Adrenal gland (tissue), 12 donors: Measurements from ENCODE around the gene ZNF296. TPM values are rescaled to one million over a fixed set of nuclear protein-coding genes. Genes with fewer than 3 reads are reported as not detected.
"Not testable (repeated sequence)": the region's sequence is repeated elsewhere in the genome, so short reads cannot be mapped to it uniquely, and the experiment has no call there.

Source experiments
- DNase-seq, 7 donors: peaks; one replicate each; pipeline ENCODE4 v3.0.0-alpha.2; 2019 to 2020
- H3K27ac ChIP-seq, 5 donors: fragments of 200-600 bp; sonication (generic) in 4 of 5; 1 replicate in 3 of 5; 2 replicates in 2 of 5; pipeline versions ENCODE4 v1.5.1 to v1.8.0; 2016 to 2020; ENCODE audit warnings: mild to moderate bottlenecking in 1 of 5
- H3K27me3 ChIP-seq: fragments of 200-600 bp; 2 replicates; pipeline ENCODE4 v1.8.0; 2021
- H3K36me3 ChIP-seq, 2 donors: fragments of 200-600 bp; replicated peaks in 1 of 2; 1 replicate in 1 of 2; 2 replicates in 1 of 2; pipeline versions ENCODE4 v1.5.1 to v1.8.0; 2018 to 2022
- H3K4me1 ChIP-seq, 2 donors: fragments of 200-600 bp; replicated peaks in 1 of 2; 1 replicate in 1 of 2; 2 replicates in 1 of 2; pipeline versions ENCODE4 v1.5.1 to v1.8.0; 2018 to 2021
- H3K4me3 ChIP-seq, 4 donors: fragments of 200-600 bp; sonication (generic) in 3 of 4; one replicate each; pipeline ENCODE4 v1.5.1; 2016 to 2018
- H3K9me3 ChIP-seq, 3 donors: fragments of 200-600 bp; sonication (generic) in 1 of 3; replicated peaks in 1 of 3; 1 replicate in 2 of 3; 2 replicates in 1 of 3; pipeline versions ENCODE4 v1.5.1 to v1.8.0; 2016 to 2021
- CTCF ChIP-seq, 6 experiments: fragments of 450-650 bp in 4 of 6; fragments of 200-600 bp in 2 of 6; sonication (generic) in 1 of 6; IDR thresholded peaks; 1 replicate in 5 of 6; 2 replicates in 1 of 6; pipeline versions ENCODE4 v1.5.1 to v1.8.0; 2016 to 2021; ENCODE audit warnings: antibody characterized with exemption in 6 of 6, mild to moderate bottlenecking in 2 of 6, moderate library complexity in 1 of 6
- POLR2A ChIP-seq, 2 donors: fragments of 450-650 bp; IDR thresholded peaks; one replicate each; pipeline ENCODE4 v1.6.1; 2017; ENCODE audit warnings: antibody characterized with exemption in 2 of 2, mild to moderate bottlenecking in 2 of 2, moderate library complexity in 1 of 2
- WGBS, 4 donors: extraction: QIAGEN DNeasy Blood & Tissue Kit in 2 of 4; methylation state at CpG; one replicate each; pipeline versions ENCODE4 v1.1.5 to v1.1.7; 2013 to 2017; 5-methylcytosine and 5-hydroxymethylcytosine counted together
- intact Hi-C, 2 donors: fragments of 100-400 bp; cut with DNase I; formaldehyde crosslinking; loops; one replicate each; pipeline versions ENCODE4 v1.14.1 to v1.15.0; 2022 to 2023
- polyA plus RNA-seq, 3 donors: library from polyadenylated mRNA; stranded (reverse); fragments of 200-250 nt in 2 of 3; fragments of 350-450 nt in 1 of 3; fragmentation: Illumina TruSeq in 1 of 3; extraction: RNeasy Lipid Tissue Mini Kit (QIAGEN cat#74804) in 1 of 3; gene quantifications; one replicate each; pipeline ENCODE4 v1.2.3, GENCODE V29; 2013 to 2014
- total RNA-seq, 9 donors: library from RNA; depleted of rRNA in 4 of 9; stranded (reverse); fragments of >200 nt in 4 of 9; fragments of 120-200 nt in 1 of 9; fragmentation: NEBNext Ultra II Directional in 1 of 9; extraction: Animal tissue kit (Norgen Biotek cat#: 25700) in 1 of 9; gene quantifications; one replicate each; pipeline versions ENCODE4 v1.1.0 to v1.2.4, GENCODE V29; 2013 to 2023
- donor health status: healthy with polysubstance abuse.
- donor health status: Bipolar disorder and iron deficiency.
- donor health status: DM: yes; HTN: yes; CAD: no.
- donor health status: DM: no; HTN: no; CAD: no.
- donor health status: DM: no; HTN: no; CAD: no.
- donor health status: DM: yes; HTN: yes; CAD: no.

Gene ZNF296
- total and polyA plus RNA-seq, 12 donors: 0.06 to 13.2 (median 0.81) TPM; not detected in 2

DNA sequence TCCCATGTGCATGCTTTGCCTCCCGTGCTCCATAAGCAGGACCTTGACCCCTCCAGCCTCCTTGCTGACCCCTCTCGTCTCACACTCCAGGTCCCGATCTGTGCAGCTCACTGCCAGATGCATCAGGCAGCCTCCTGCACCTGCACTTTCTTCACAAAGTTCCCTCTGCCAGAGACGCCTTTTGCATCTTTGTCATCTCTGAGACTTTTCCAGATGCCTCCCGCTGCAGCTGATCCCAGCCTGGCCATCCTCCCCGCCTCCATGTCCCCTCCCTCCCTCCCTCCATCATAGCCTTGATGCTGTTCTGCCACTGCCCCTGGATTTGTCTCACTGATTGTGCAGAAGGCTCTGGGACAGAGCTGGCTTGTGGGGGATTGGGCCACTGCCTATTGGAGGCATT lies 46.6 kb upstream of the ZNF296 start:
- no peaks in the 10 kb centered on the region for H3K36me3 ChIP-seq
- WGBS, 4 donors: 39 to 51% (median 42%) methylated on average over 6 of the region's 6 CpGs
- TF ChIP-seq POLR2A (IDR thresholded peaks at IDR 0.05) (no peak), CTCF (IDR thresholded peaks at IDR 0.05) (no peak)
- H3K4me1 ChIP-seq: peaks cover 17 to 45% of the 10 kb centered on the region in 2 donors
- no peak overlapping the region for H3K4me3 ChIP-seq
- peak overlapping the region in 1 of 5 donors; percentile 26 for H3K27ac ChIP-seq
- intact Hi-C loops: no loop called here
- H3K27me3 ChIP-seq: no peaks in the 10 kb centered on the region
- H3K9me3 ChIP-seq: no peaks in the 10 kb centered on the region
- DNase-seq: no peak

- H3K27ac ChIP-seq: no peak overlapping the region
- 83 to 89% (median 86%) methylated on average over 3 to 11 of the region's 11 CpGs for WGBS, 4 donors
- TF ChIP-seq POLR2A (IDR thresholded peaks at IDR 0.05) (no peak), CTCF (IDR thresholded peaks at IDR 0.05) (no peak)
These were observed 45.6 kb upstream of the ZNF296 start for GRCh38 chr19:45121827-45122345.

DNA sequence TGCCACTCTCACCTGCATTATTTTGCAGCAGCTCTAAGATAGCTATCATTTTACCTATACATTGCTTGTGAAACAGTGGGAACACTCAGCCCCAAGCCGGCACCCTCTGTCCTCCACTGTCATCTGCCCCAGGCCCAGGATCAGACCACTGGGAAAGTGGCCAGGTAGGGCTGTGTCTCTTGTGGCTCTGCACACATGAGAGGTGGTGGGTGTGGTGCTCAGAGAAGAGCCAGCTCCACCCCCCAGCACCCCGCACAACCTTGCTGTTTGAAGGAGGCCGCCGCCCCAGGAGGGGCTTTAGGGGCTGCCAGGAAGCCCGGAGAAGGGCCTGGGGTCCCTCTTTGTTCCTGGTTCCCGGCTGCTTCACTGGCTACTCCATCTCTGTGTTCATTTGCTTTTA lies 43.3 kb upstream of the ZNF296 start:
- peaks cover 24 to 44% of the 10 kb centered on the region in 2 donors for H3K4me1 ChIP-seq
- peak overlapping the region in 1 of 5 donors; percentile 92 for H3K27ac ChIP-seq
- WGBS, 4 donors: 85 to 92% (median 88%) methylated on average over 6 of the region's 6 CpGs
- no peaks in the 10 kb centered on the region for H3K27me3 ChIP-seq
- intact Hi-C loops: no loop called here
- no peaks in the 10 kb centered on the region for H3K9me3 ChIP-seq
- no peak overlapping the region for H3K4me3 ChIP-seq
- H3K36me3 ChIP-seq: no peaks in the 10 kb centered on the region
- TF ChIP-seq CTCF (IDR thresholded peaks at IDR 0.05): no peak
- no peak for TF ChIP-seq POLR2A (IDR thresholded peaks at IDR 0.05)
- no peak for DNase-seq

More at GRCh38 chr19:45121827-45122345, 45.6 kb upstream of the ZNF296 start:
- Histone ChIP-seq H3K9me3 (no peaks in the 10 kb centered on the region), H3K27me3 (no peaks in the 10 kb centered on the region), H3K4me1 (peaks cover 24 to 53% of the 10 kb centered on the region in 2 donors), H3K4me3 (no peak overlapping the region), H3K36me3 (no peaks in the 10 kb centered on the region)
- no peak for DNase-seq
- intact Hi-C loops: no loop called here

DNA sequence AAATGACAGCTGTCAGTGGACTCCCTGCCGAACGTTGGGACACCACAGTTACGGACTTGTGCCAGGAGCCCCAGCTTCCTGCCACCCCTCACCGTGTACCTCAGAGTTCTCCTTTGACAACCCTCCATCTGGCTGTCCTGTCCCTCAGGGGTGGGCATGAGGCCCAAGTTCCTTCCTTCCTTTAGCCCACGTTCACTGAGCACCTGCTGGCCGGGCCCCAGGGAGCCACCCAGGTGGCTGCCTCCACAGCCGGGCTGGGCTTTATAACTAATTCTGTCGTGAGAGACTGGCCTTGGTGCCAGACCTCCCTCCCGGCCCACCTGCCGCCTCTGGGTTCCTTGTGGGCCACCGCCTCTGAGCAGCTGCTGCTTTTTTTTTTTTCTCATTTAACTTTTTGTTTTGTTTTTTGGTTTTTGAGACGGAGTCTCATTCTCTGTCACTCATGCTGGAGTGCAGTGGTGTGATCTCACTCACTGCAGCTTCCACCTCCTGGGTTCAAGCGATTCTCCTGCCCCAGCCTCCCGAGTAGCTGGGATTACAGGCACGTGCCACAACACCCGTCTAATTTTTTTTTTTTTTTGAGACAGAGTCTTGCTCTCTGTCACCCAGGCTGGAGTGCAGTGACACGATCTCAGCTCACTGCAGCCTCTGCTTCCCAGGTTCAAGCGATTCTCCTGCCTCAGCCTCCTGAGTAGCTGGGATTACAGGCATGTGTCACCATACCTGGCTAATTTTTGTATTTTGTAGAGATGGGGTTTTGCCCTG lies 42.5 kb upstream of the ZNF296 start:
- H3K27ac ChIP-seq: peak overlapping the region in 4 of 5 donors; percentile 25 to 92 (median 90)
- H3K4me3 ChIP-seq, intact Hi-C loops, H3K9me3 ChIP-seq, DNase-seq, H3K36me3 ChIP-seq, H3K27me3 ChIP-seq: not testable (repeated sequence)
- H3K4me1 ChIP-seq: peaks cover 24 to 44% of the 10 kb centered on the region in 2 donors
- WGBS, 4 donors: 42 to 60% (median 50%) methylated on average over 14 to 18 of the region's 18 CpGs
